Head of caudate nucleus (tissue), 42 donors: ENCODE measurements around the gene HSDL1.
"Not testable (repeated sequence)": the region's sequence is repeated elsewhere in the genome, so short reads cannot be mapped to it uniquely, and the experiment has no call there.

ENCODE experiments used
- DNase-seq, 42 donors: peaks; one replicate each; pipeline versions ENCODE4 v3.0.0 to v3.0.0-alpha.2; 2020 to 2021; ENCODE audit warnings: mixed read lengths in 7 of 42
- intact Hi-C: fragments of 100-400 bp; cut with DNase I; formaldehyde crosslinking; loops from one replicate; pipeline ENCODE4 v1.15.0; 2022

Gene HSDL1

DNA sequence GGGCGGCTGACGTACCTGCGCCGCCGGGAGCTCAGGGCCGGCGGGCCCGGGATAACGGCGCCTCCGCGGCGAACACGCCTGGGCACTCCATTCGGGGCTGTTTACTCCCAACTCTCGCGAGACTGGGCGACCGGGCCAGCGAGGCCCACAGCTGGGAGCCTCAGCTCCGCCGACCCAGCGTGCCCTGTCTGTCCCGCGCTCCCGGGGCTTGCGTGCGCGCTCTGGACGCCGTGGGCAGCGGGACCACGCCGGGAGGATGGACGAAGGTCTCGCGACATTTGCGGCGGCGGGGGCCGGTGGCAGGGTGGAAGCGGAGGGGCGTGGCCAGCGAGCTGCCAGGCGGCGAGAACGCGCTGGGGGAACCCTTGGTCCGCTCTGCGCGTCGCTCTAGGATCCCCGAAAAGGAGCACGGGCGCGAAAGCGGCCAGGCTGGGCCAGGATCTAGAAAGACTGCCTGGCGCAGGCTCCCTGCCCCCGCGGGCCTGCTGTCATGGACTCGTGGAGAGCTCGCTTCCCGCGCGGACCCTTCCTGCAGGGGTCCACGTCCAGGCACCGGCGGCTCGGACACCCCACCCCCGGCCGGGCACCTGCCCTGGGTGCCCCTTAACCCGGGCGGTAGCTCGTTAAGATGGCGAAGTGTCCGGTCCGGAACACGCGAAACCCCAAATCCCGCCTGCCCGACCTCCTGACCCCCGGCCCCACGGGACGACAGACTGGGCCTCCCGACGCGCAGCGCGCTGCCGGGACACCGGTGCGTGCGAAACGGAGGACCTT is 28.1 kb downstream of the HSDL1 start, which contains the start of gene MBTPS1:
MBTPS1 (minus strand) TSS at position 223 of the 774 bp plus-strand sequence. CDS start 15,159 bp downstream, outside the sequence.
- intact Hi-C loops: no loop called here
- peak; percentile 90 to 99 (median 98) for DNase-seq

DNA sequence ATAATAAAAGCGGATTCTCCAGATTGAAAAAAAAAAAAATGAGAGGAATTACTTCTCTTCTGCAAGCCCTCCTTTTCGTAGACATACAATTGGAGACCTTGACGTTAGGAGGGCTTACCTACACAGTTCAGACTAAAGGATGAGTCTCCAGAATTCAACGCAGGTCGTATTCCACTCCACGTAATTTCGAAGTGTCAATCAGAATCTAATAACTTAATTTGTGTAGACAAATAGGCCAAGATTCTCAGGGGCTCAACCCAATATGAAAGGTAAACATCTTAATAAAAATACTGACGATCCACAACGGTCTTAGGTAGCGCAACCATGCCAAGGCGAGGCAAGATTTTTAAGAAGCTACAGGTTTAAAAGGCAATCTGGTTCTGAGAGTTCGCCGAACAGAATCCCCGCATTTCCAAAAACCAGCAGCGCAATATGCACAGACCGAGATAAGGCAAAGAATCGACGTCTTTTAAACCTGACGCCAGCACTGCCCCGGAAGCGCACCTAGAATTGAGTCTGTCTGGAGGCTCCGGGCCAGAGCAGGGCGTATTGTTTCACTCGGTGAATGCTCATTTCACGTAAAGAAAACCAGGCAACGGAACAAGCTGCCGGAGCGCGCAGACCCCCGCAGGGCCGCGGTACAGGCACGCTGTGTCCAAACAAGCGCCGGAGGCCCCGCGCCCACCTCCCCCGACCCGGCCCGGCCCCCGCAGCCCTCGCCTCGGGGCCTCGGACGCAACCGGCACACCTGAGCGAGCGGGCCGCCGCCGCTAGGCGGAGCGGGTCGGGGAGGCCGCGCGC is 28.9 kb downstream of the HSDL1 start:
- intact Hi-C loops: no loop called here
- peak in 33 of 42 donors; percentile 34 to 73 (median 55) for DNase-seq

DNA sequence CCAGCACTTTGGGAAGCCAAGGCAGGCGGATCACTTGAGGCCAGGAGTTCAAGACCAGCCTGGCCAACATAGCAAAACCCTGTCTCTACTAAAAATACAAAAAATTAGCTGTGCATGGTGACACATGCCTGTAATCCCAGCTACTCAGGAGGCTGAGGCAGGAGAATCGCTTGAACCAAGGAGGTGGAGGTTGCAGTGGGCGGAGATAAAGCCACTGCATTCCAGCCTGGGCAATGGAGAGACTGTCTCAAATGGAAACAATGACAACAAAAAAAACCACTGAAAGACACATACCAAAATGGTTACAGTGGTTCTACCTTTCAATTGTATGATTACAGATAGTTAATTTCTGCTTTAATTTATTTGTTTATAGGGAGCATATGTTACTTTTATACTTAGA is 33.0 kb downstream of the HSDL1 start:
- intact Hi-C loops: not testable (repeated sequence)

GRCh38 chr16:84111525-84111924 is 33.5 kb downstream of the HSDL1 start:
- intact Hi-C loops: no loop called here
- peak in 1 of 42 donors; percentile 26 for DNase-seq

More for the DNA sequence above, 33.0 kb downstream of the HSDL1 start:
- peak in 1 of 42 donors; percentile 9 for DNase-seq

DNA sequence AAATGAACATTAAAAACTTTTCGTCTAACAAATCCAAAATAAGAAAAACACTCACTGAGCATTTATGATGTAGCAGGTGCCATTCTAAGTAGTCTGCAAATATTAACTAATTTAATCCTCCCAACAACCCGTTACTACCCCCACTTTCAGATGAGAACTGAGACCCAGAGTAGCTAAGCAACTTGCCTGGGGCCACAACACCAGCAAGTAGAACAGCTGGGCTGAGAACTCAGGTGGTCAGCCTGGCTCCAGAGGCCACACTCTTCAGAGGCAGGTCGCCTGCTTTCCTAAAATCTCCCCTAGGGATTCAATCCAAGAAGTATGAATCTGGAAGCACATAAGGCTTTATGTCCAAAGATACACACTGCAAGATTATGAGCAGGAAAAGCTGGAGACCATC is 34.5 kb downstream of the HSDL1 start:
- DNase-seq: peak in 1 of 42 donors; percentile 29
- intact Hi-C loops: no loop called here

- DNase-seq: peak in 3 of 42 donors; percentile 38 to 50 (median 44)
- intact Hi-C loops: no loop called here
Observed at GRCh38 chr16:84109598-84110335, 35.2 kb downstream of the HSDL1 start.

DNA sequence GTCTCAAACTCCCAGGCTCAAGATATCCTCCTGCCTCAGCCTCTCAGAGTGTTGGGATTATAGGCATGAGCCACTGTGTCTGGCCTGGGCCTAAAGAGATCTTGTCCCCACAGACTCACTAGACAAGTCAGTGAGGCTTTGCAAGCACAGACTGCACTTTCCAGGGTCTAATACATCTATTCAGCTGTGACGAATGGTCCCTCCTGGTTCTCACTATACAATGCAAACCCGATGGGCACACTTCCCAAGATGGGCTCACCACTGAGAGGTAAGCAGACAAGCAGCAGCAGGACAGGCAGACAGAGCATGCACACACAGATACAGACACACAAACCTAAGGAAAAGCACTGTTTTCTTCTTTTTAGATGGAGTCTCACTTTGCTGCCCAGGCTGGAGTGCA is 37.1 kb downstream of the HSDL1 start:
- intact Hi-C loops: no loop called here
- no peak for DNase-seq

GRCh38 chr16:84105948-84106740 is 38.8 kb downstream of the HSDL1 start:
- no peak for DNase-seq
- intact Hi-C loops: no loop called here

GRCh38 chr16:84105301-84105815 is 39.6 kb downstream of the HSDL1 start:
- intact Hi-C loops: no loop called here
- peak in 12 of 42 donors; percentile 27 to 69 (median 37) for DNase-seq

GRCh38 chr16:84104231-84104630 is 40.7 kb downstream of the HSDL1 start:
- intact Hi-C loops: no loop called here
- DNase-seq: no peak

GRCh38 chr16:84103678-84104077 is 41.3 kb downstream of the HSDL1 start:
- intact Hi-C loops: no loop called here
- DNase-seq: no peak

DNA sequence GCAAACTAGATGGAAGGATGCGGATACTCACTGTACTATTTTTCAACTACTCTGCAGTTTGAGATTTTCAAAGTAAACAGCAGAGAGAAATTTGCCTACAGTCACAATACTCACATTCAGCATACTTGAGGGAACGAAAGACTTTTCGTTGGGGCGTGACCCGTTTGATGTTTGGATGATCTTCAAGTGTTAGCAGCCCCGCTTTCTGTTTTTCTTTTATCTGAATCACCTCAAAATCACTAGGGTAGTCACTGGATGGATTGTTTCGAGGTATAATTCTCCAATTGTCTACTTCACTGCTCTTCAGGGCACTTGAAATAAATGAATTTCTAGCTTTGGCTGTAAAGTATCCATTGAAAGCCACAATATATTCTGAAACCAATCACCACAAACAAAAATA is 46.0 kb downstream of the HSDL1 start:
- intact Hi-C loops: no loop called here
- DNase-seq: peak in 1 of 42 donors; percentile 9

DNA sequence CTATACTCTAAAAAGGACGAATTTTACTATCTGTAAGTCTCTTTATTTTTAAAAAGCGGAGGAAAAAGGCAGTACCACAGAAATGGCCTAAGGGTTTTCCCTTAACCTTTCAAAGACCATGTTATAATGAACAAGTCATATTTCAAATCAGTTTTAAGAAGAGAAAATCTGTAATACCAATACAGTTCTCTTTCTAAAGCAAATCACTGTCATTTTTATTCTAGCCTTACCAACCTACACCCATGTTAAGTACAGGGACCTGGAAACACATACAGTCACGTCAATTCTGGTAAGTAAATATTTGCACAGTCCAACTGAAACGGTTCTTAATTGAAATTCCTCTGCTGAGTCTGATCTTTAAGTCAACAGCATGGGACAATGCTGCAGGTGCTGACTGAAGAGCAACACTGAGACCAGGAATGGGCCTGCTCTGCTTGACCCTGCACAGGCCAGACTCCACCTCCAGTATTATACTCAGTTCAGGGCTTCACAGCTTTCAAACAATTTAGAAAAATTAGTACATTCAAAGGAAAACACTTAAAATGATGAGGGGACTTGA is 48.5 kb downstream of the HSDL1 start:
- DNase-seq: peak in 1 of 42 donors; percentile 5
- intact Hi-C loops: no loop called here

GRCh38 chr16:84095466-84095865 is 49.5 kb downstream of the HSDL1 start:
- intact Hi-C loops: no loop called here
- peak in 1 of 42 donors; percentile 29 for DNase-seq

DNA sequence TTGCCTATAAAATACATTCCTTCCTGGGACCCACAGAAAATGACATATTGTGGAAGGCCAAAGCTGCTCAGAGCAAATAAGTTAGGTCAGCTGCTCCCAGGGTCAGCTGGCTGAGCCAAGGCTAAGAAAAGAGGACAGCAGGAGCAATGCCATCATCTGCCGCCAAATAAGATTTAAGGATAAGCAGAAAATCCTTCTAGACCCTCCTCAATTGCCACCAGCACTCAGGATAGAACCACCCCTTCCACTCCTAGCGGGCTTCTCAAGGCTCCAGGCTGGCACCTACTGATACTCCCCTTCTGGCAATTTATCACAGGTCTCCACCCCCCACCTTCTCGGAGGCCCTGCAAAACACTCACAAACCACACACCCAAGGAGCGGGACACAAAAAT is 51.1 kb downstream of the HSDL1 start:
- intact Hi-C loops: no loop called here
- peak in 1 of 42 donors; percentile 32 for DNase-seq

DNA sequence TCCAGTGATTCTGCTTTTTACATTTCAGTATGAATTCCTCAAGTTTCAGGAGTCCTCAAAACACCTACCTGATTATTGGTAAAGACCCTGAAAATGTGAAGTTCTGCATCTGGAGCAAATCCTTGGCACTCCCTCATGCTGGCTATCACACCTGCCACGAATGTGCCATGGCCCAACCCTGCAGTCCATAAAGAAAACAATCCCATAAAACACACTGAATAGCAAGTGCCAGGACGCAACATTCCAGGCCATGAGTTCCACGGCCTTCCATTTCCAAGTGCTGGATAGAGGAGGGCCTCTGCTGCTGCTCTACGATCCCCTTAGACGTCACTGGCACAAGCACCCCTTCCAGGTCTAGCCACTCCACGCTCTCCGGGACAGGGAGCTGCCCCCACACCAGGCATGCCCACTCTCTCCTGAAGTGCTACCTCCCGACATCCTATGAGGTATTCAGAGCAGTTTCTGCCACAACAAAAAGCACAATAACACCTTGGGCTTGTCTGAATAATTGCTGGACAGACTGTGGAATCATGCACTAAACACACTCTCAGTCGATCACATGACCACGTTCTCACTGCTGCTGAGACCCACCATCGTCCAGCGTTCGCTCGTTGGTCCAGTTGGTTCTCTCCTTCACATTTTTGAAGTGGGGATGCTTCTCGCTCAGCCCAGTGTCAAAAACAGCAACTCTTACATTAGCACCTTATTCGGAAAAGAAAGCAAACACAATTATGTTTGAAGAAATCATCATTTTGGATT is 51.7 kb downstream of the HSDL1 start:
- DNase-seq: peak in 1 of 42 donors; percentile 35

GRCh38 chr16:84091460-84091859 is 53.5 kb downstream of the HSDL1 start:
- intact Hi-C loops: no loop called here
- DNase-seq: peak in 38 of 42 donors; percentile 28 to 90 (median 62)

More for the DNA sequence above, 51.7 kb downstream of the HSDL1 start:
- intact Hi-C loops: no loop called here
